Memory B cell (primary cell): Measurements from ENCODE around the gene NYNRIN.

Experiments
- ATAC-seq: fragments of 150-1000 bp; cut with Tn5 transposase; 2 replicates; pipeline ENCODE4 v1.10.0; 2021; ENCODE audit warnings: low read depth, mild to moderate bottlenecking, moderate library complexity
- DNase-seq, 2 donors: peaks; one replicate each; pipeline ENCODE4 v3.0.0; 2022; ENCODE audit warnings: low spot score in 2 of 2
- H3K27ac Mint-ChIP-seq: one replicate; pipeline ENCODE4 v1.8.0; 2022; ENCODE audit warnings: mild to moderate bottlenecking, moderate library complexity, mixed read lengths
- H3K27me3 Mint-ChIP-seq: one replicate; pipeline ENCODE4 v1.8.0; 2022; ENCODE audit warnings: mixed read lengths
- H3K36me3 Mint-ChIP-seq: one replicate; pipeline ENCODE4 v1.8.0; 2022; ENCODE audit warnings: mild to moderate bottlenecking, mixed read lengths
- H3K4me1 Mint-ChIP-seq: one replicate; pipeline ENCODE4 v1.8.0; 2022; ENCODE audit warnings: mixed read lengths
- H3K4me3 Mint-ChIP-seq: one replicate; pipeline ENCODE4 v1.8.0; 2022; ENCODE audit warnings: mild to moderate bottlenecking, moderate library complexity, mixed read lengths
- H3K9me3 Mint-ChIP-seq: one replicate; pipeline ENCODE4 v1.8.0; 2022; ENCODE audit warnings: mixed read lengths

Gene NYNRIN

DNA sequence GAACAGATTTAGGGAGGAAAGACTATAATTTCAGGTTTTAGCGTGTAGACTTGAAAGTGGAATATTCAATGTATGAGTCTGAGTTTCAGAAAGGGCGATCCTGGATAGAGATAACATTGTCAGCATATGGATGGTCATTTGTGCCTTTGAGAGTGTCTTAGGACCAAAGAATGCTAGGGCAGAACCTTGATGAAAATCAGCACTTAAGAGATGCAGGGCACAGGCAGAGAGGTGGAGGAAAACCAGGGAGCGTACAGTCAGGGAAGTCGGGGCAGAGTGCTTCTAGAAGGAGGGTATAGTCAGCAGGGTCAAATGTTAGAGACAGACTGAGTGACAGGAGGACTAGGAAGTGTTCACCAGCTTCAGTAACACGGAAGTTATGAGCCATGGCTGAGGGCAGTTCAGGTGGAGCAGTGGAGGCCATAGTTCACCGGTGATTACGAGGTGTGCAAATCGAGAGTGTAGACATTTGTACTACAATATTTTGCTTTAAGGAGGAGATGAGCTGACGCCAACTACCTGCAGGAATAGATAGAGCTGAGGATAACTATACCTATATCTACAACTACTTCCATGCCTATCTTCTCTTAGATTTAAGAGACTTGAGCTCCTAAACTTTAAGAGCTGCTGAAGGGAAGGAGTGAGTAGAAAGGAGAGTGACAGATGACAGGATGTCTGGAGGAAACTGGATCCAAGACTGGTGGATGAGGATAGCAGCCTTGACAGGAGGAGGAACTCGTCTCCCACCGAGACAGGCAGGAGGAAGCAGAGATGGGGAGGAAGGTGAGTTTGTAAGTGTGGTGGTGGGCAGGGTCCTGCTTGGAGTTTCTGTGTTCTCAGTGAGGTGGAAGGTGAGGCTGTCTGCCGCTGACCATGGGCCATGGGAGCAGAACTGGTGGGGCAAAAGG, 24.1 kb downstream of the NYNRIN start:
- no peak overlapping the region for H3K4me3 Mint-ChIP-seq
- no peaks in the 10 kb centered on the region for H3K4me1 Mint-ChIP-seq
- peaks cover 11% of the 10 kb centered on the region for H3K27me3 Mint-ChIP-seq
- H3K27ac Mint-ChIP-seq = no peak overlapping the region
- ATAC-seq (no peak), DNase-seq (no peak)
- H3K36me3 Mint-ChIP-seq = no peaks in the 10 kb centered on the region
- H3K9me3 Mint-ChIP-seq = no peaks in the 10 kb centered on the region

GRCh38 chr14:24425704-24426103, 26.9 kb downstream of the NYNRIN start:
- Mint-ChIP-seq H3K36me3 (no peaks in the 10 kb centered on the region), H3K4me1 (peaks cover 7% of the 10 kb centered on the region), H3K9me3 (no peaks in the 10 kb centered on the region), H3K4me3 (no peak overlapping the region), H3K27ac (peak overlapping the region; percentile 28), H3K27me3 (no peaks in the 10 kb centered on the region)
- no peak for DNase-seq
- no peak for ATAC-seq

GRCh38 chr14:24426150-24426911, 27.5 kb downstream of the NYNRIN start:
- no peak overlapping the region for H3K4me3 Mint-ChIP-seq
- peak overlapping the region; percentile 28 for H3K27ac Mint-ChIP-seq
- H3K36me3 Mint-ChIP-seq = no peaks in the 10 kb centered on the region
- H3K27me3 Mint-ChIP-seq = no peaks in the 10 kb centered on the region
- H3K9me3 Mint-ChIP-seq = no peaks in the 10 kb centered on the region
- DNase-seq = no peak
- H3K4me1 Mint-ChIP-seq = peaks cover 11% of the 10 kb centered on the region
- ATAC-seq = no peak

DNA sequence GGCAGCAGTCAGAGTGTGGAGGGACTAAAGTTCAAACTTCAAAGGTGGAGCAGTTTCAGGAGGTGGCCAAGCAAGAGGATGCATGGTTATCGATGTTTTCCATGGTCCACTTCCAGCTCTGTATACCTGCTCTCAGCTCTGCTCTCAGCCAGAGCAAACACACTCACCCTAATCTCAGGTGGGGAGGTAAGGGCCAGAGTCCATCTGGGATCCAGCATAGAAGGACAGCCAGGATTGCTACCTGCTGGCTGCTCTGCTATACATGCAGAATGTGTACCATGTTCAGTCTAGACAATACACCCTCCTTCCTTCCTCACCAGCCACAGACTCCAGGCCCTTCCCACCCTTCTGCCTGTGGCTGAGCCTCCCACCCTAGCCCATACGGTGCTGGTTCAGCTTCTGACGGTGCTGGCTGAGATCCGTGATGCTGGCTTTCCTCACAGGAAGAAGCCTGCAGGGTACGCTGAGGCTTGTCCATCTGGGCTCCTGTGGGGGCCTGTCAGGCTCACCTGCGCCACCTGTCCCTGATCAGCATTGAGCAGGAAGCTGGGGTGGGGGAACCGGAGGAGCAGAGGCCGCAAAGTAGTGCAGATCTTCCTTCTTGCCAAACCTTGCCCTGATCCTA, 28.2 kb downstream of the NYNRIN start:
- H3K27me3 Mint-ChIP-seq = no peaks in the 10 kb centered on the region
- no peak for DNase-seq
- no peaks in the 10 kb centered on the region for H3K9me3 Mint-ChIP-seq
- peaks cover 15% of the 10 kb centered on the region for H3K4me1 Mint-ChIP-seq
- peaks cover 3% of the 10 kb centered on the region for H3K36me3 Mint-ChIP-seq
- H3K4me3 Mint-ChIP-seq = no peak overlapping the region
- ATAC-seq = no peak
- H3K27ac Mint-ChIP-seq = no peak overlapping the region

DNA sequence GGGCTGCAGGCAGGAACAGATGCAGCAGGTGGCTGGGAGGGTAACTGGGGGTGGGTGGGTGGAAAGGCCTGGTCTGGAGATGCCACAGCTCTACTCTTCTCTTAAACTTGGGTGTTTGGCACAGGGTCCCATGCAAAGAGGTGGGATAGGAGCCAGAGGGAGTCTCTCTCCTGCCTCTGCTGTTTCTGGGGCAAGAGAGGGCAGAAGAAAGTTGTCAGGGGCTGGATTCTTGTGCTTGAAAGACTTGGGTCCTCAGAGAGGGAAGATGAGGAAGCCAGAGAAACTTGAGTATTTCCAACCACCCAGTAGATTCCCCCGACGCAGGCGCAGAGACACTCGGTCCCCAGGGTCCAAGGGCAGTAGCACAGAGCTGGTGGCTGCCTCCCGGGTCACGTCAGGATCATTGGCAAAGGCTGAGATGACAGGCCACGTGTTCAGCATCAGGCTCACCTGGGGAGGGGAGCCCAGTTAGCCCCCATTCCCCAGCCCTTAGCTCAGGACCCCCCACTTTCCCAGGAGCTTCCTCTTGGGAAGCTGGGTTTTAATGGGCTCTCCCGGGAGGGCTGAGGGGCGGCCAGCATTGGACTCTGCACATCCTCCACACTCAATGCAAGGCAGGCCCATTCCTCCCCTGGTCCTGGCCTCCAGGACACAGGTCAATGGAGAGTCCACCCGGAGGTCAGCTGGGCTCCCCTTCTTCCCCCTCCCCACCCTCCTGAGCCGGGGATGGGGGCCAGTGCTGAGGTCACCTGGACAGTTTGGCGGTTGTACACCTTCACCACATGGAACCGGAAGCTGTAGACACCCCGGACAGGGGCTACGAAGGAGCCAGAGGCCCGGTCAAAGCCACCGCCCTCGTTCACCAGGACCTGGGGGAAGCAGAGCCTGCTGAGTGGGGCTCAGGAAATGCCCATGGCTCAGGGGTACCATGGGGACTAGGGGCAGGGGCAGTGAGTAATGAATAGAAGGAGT, 29.0 kb downstream of the NYNRIN start:
- peaks cover 15% of the 10 kb centered on the region for H3K4me1 Mint-ChIP-seq
- H3K27ac Mint-ChIP-seq = no peak overlapping the region

DNA sequence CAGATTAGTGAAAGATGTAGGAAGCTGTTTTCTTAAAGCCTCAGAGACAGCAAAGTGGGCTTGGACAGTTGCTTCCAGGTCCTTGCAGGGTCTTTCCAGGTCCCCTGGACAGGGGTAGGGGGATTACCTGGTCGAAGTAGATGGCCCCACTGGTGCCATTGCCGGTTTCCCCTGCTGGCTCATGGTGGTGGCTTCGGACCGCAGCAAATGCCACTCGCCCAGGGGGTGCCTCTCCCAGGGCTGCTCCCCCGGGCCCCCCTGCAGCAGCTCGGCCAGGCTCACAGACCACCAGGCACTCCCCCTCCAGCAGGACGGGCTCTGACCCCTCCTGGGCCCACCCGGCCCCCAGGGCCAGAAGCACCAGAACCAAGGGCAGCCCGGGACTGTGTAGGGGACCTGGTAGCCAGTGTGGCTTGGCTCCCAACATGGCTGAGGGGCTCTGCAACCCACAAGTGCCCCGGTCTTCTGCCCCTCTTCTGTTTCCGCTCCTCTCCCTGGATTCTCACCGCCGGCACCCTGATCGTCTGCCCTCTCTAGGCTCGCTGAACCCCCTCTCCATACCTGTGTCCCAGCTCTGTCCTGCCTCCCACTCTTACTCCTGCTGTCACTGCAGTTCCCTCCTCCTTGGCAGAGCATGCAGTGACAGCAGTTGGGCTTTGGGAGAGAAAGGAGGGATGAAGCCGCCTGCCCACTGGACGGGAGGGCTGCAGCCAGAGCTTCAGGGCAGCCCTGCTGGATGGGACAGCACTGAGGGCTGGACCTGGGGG, 30.0 kb downstream of the NYNRIN start:
- DNase-seq (no peak), ATAC-seq (no peak)
- Mint-ChIP-seq H3K36me3 (peaks cover 9% of the 10 kb centered on the region), H3K27ac (peak overlapping the region; percentile 98), H3K4me3 (peak overlapping the region; percentile 89), H3K27me3 (no peaks in the 10 kb centered on the region), H3K4me1 (peaks cover 20% of the 10 kb centered on the region), H3K9me3 (no peaks in the 10 kb centered on the region)

More for the DNA sequence above, 29.0 kb downstream of the NYNRIN start:
- ATAC-seq = no peak
- Mint-ChIP-seq H3K4me3 (no peak overlapping the region), H3K36me3 (peaks cover 3% of the 10 kb centered on the region), H3K27me3 (no peaks in the 10 kb centered on the region), H3K9me3 (no peaks in the 10 kb centered on the region)
- no peak for DNase-seq

- Mint-ChIP-seq H3K4me1 (peaks cover 20% of the 10 kb centered on the region), H3K36me3 (peaks cover 9% of the 10 kb centered on the region), H3K27me3 (no peaks in the 10 kb centered on the region), H3K4me3 (peak within 1 kb of the TSS; percentile 93), H3K27ac (peak within 1 kb of the TSS; percentile 98), H3K9me3 (no peaks in the 10 kb centered on the region)
- ATAC-seq = peak; percentile 77
- DNase-seq = peak; percentile 81 to 83
Observed at GRCh38 chr14:24429395-24430142, 30.8 kb downstream of the NYNRIN start, which contains the start of the genes CBLN3 and KHNYN. Gene CBLN3 (minus strand): TSS chr14:24429668. CDS start chr14:24429054, 614 bp downstream. Gene KHNYN (plus strand): TSS chr14:24429954. CDS start chr14:24430731, 777 bp downstream.

- Mint-ChIP-seq H3K27me3 (no peaks in the 10 kb centered on the region), H3K36me3 (peaks cover 12% of the 10 kb centered on the region), H3K9me3 (no peaks in the 10 kb centered on the region), H3K4me3 (peak overlapping the region; percentile 93), H3K4me1 (peaks cover 25% of the 10 kb centered on the region), H3K27ac (peak overlapping the region; percentile 98)
- DNase-seq = peak in 1 of 2 donors; percentile 53
- peak; percentile 44 for ATAC-seq
Observed at GRCh38 chr14:24430143-24430681, 31.4 kb downstream of the NYNRIN start.

- Mint-ChIP-seq H3K27me3 (no peaks in the 10 kb centered on the region), H3K36me3 (peaks cover 13% of the 10 kb centered on the region), H3K4me3 (peak overlapping the region; percentile 93), H3K27ac (peak overlapping the region; percentile 98), H3K9me3 (no peaks in the 10 kb centered on the region), H3K4me1 (peaks cover 32% of the 10 kb centered on the region)
- peak; percentile 62 for ATAC-seq
- DNase-seq = peak; percentile 56 to 64
Observed at GRCh38 chr14:24430682-24431568, 32.1 kb downstream of the NYNRIN start.

DNA sequence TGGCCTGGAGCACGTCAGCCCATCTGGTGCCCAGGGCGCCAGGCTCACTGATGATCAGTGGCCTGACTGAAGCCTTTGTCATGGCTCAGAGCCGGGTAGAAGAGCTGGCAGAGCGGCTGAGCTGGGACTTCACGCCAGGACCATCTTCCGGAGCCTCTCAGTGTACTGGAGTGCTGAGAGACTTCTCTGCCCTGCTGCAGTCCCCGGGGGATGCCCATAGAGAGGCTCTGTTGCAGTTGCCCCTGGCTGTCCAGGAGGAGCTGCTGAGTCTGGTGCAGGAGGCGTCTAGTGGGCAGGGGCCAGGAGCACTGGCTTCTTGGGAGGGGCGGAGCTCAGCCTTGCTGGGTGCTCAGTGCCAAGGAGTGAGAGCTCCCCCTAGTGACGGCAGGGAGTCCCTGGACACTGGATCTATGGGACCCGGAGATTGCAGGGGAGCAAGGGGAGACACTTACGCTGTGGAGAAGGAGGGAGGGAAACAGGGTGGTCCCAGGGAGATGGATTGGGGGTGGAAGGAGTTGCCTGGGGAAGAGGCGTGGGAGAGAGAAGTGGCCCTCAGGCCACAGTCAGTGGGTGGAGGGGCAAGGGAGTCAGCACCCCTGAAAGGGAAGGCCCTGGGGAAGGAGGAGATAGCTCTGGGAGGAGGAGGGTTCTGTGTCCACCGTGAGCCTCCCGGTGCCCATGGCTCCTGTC, 32.9 kb downstream of the NYNRIN start:
- ATAC-seq (peak; percentile 54), DNase-seq (peak; percentile 84 to 89)
- Mint-ChIP-seq H3K27me3 (no peaks in the 10 kb centered on the region), H3K27ac (peak overlapping the region; percentile 98), H3K4me1 (peaks cover 36% of the 10 kb centered on the region), H3K36me3 (peaks cover 14% of the 10 kb centered on the region), H3K4me3 (peak overlapping the region; percentile 93), H3K9me3 (no peaks in the 10 kb centered on the region)
